Right kidney (tissue), 1 donor: Measurements from ENCODE around the gene HAPLN3.

ENCODE experiments used
- DNase-seq: peaks from one replicate; pipeline ENCODE4 v3.0.0-alpha.2; 2016

HAPLN3 gene

DNA sequence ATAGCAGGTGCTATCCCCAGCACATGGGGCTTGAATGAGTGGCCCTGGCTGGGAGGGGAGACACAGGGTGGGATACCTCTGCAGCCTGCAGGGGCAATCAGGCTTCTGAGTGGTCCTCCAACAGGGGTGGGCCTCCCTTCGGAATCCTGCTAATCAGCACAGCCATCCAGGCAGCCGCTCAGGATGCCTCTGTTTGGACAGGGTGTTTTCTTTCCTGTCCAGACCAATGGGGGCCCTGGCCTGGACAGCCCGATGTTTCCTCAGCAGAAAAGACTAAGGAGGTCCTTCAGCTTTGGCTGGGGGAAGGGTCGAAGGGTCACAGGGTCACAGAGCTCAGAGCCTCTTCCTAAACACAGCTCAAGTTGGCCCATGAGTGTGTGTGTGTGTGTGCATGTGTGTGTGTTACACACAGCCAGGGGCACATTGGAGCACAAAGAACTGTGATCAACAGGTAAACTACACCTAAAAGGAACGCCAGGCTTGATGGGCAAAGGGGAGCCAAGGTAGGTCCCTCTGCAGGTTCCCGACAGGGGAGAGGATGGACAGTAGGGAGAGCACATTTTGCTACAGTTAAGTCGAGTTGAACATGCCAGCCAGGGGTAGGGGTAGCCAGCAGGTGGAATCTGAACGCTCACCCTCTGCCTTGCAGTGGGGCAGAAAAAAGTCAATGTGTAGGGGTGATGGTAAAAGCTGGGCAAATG lies 1.1 kb upstream of the HAPLN3 start:
- DNase-seq: no peak

DNA sequence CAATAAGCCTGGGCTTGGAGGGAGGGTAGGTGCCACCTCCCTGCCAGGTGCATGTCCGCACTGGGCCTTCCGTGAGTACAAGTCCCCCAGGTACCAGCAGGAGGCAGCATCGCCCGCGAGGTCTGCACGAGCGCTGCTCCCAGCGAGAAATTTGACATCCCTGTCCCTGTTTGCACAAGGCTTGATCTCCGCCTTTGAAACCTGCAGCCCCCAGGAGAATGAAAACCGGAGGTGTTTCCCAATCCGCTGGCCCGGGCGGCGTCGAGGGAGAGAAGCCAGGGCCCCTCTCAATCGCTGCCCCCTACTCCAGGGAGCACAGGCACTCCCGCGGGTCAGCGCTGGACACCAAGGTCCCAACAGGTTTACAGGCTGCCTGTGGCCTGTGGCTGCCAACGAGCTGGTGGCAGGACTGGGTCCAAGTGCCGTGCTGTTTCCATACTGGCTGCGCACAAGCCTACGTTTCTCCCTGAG lies 961 bp downstream of the HAPLN3 start:
- DNase-seq: peak; percentile 73

DNA sequence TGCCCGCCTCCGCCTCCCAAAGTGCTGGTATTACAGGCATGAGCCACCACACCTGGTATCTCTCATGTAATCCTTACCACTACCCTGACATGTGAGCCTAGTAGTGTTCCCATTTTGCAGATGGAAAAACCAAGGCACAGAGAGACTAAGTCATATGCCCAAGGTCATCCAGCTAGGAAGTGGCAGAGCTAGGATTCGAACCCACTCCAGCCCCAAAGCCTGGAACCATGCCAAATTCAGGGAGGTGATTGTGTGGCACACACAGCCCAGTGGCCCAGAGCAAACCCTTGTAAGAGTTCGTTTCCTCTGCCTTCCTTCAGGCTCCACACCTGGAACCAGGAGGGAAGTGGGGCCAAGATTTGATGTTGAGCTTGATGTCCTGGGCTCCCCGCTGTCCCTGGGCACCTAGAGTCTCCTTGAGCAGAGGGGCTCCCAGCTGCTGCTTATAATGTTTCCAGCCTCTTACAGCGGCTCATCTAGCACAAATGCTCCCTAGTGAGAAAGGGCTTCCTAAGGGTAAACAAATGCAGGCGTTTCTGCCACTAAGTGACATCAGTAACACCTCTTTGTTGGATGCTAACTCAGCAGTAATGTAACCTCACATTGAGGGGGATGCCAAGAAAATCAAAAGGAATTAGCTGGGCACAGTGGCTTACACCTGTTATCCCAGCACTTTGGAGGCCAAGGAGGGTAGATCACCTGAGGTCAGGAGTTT lies 3.6 kb downstream of the HAPLN3 start:
- DNase-seq: no peak

DNA sequence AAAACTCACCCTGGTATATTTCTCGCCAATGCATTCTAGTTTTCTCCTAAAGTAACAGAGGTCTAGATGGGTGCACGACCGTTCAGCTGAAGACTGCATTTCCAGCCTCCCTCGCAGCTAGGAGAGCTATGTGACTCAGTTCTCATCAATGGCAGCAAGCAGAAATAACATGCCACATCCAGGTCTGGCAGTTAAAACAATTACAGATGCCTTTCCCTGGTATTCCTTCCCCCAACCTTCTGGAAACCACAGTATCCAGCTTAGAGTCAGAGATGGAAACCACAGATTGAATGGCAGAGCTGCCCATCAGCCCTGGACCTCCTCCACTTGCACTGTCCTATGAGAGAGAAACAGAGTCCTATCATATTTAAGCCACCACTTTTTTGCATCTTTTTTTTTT lies 4.8 kb downstream of the HAPLN3 start:
- DNase-seq: no peak

DNA sequence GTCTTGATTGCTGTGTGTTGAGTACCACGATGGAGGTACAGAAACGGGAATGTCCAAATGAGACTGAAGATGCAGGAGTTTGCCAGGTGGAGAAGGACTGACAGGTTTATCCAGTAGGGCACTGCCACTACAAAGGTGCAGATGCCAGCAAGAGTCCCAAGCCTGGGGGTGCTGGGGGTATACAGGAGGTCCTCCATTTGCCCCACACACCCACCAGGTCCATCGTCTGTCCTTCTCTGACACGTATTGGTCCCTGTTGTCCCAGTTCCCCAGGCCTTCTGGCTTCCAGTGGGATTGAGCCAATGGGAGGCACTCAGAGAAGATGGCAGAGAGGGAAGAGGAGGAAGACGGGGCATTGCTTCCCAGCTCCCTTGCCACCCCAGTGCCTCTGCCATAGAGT lies 6.6 kb downstream of the HAPLN3 start:
- DNase-seq: no peak

DNA sequence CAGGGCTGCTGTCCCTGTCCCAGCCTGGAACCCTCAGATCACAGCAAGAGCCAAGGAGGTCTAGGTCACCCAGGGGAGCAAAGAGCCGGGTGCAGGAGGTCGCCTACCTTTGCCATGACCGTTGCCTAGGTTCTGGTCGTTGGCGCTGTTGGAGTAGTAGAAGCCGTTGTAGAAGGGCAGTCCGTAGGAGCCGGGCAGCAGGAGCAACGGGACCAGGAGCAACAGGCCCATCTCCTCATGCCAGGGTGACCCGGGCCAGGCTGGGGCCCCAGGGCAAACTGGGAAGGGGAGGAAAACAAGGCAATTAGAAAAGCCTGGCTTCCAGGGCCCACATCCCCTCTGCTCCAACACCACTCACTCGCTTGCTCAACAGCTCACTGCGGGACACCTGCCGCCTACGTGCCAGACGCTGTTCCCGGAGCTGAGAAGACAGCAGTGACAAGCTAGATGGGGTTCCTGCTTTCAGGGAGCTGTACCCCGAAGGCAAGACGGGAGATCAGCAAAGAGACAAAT lies 8.2 kb downstream of the HAPLN3 start:
- DNase-seq: no peak

DNA sequence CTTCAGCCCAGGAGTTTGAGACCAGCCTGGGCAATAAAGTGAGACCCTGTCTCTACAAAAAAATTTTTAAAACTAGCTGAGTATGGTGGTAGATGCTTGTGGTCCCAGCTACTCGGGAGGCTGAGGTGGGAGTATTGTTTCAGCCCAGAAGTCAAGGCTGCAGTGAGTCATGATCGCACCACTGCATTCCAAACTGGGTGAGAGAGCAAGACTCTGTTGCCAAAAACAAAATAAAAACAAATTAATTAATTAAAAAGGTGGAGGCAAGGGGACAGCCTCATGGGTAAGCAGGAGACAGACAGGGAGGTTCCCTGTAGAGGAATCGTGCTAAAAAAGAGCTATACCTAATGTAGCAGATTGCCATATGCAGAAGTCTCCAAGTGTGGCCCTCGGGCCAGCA lies 12.6 kb downstream of the HAPLN3 start:
- no peak for DNase-seq

DNA sequence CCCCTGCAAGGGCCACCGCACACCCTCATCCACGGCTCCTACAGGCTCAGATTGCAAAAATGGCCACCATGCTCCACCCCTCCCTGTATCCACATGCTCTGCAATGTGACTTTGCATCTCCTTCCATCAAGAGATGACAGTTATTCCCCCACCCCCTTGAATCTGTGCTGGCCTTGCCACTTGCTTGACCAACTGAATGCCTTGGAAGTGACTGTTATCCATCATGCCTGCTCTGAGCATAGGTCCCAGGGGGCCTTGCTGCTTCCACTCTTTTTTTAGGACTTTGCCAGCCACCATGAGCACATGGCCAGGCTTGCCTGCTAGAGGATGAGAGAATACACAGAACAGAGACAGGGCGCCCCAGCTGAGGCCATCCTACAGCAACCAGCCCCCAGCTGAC lies 13.6 kb downstream of the HAPLN3 start:
- no peak for DNase-seq

DNA sequence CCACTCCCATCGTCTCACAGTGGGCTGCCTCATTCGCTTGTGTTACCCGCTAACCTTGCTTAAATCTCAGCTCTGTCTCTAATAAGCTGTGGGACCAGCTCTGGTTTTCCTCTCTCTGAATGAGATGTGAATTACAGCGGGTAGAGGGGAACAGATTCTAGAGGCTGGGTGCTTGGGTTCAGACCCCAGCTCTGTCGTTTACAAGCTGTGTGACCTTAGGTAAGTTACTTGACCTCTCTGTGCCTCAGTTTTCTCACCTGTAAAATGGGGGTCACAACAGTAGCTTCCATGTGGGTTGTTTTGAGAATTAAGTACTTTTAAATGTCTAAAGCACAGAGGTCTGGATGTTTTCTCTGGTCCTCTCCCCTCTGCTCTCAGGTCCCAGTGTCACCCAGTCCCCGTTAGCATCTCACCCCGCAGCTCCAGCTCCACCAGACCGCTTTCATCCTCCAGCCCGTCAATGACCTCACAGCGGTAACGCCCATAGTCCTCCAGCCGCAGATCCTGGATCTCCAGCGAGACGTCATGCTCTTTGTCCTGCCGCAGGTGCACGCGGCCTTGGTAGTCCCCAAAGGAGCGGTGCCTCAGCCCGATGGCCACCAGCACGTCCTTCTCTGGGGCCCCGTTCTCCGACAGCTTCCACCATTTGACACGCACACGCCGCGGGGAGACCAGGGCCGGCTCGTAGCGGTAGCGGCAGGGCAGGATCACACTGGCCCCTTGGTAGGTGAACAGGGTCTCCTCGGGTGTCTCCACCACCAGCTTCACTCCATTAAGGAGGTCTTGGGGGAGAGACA lies 14.2 kb downstream of the HAPLN3 start:
- DNase-seq: no peak

DNA sequence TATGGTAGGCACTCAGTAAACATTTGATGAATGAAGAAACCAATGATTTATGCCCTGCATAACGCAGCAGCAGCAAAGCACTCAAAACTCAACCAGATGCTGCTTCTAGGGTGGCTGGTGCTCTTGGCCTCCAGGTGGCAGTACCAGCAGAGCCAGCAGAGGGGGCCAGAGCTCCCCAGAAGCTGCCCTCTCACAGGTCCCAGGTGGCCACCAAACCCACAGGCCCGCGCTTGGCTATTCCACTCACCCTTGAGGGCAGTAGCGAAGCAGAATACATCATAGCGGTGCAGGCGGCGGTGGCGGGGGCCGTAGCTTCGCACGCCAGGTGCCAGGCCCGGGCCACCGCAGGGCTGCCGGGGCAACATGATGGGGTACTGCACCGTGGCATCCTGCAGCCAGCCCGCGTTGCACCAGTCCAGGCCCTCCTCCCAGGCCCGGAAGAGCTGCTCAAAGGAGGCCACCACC lies 16.6 kb downstream of the HAPLN3 start:
- DNase-seq: no peak

DNA sequence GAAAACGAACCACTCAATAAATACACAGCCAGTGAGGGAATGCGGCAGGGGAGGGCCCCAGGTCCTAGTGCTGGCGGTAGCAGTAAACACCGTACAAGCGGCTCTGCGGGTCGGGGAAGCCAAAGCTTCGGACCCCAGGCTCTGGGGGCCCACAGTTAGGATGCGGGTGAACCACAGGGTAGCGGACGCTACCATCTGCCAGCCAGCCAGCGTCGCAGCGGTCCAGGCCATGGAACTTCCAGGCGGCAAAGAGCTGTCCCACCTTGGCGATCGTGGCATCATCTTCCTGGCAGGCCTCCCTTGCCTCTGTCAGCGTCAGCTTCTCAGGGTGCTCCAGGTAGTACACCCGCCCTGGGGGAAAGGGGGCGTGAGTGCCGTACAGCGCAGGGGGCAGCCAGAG lies 17.4 kb downstream of the HAPLN3 start:
- DNase-seq: no peak

DNA sequence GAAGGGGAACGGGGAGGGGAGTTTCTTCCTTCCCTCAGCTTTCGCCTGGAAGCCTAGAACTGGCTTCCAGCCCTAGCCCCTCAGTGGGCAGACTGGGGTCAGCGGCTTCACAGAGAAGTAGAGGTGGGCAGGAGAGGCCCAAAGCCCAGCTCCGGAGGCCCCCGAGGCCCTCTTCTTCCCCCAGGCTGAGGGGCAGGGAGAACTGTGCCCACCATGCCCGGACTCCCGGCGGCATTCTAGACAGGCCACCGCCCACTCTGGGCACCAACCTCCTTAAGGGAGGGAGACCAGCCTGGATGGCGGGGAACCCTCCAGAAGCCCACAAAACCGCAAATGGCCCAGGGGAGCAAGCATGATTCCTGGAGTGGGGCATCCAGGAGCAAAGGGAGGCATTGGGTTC lies 17.9 kb downstream of the HAPLN3 start:
- no peak for DNase-seq

DNA sequence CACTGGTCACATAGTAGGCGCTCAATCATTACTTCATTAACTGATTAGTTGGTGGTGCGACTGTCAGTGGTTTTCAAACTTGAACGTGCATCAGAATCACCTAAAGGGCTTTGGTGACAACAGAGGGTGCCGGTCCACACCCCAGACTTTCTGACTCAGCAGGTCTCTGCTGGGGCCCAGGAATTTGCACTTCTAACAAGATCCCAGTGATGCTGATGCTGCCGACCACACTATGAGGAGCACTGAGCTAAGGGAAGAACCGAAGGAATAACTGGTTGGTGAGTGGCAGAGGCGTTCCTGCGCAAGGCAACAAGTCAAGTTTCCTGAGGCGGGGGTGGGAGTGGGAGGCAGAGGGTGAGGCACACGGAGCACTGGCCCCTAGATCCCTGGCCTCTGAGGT lies 18.8 kb downstream of the HAPLN3 start:
- DNase-seq: no peak

DNA sequence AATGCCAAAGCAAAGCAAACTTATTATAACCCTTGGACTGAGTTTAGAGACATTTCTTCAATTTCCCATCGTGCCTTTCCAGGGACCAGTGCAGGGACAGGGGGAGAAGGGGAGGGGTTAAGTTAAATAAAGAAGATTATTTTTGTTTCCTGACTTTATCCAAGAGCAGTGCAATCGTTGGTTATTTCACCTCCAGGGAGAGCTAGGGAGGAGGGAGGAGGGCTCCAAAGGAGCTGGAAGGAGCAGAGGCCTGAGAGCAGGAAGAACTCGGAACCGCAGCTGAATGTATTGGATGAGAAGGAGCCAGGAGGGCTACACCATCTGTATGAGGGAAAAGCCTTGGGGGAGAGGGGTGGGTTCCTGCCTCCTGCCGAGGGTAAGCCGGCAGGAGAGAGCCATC lies 20.7 kb downstream of the HAPLN3 start:
- no peak for DNase-seq

DNA sequence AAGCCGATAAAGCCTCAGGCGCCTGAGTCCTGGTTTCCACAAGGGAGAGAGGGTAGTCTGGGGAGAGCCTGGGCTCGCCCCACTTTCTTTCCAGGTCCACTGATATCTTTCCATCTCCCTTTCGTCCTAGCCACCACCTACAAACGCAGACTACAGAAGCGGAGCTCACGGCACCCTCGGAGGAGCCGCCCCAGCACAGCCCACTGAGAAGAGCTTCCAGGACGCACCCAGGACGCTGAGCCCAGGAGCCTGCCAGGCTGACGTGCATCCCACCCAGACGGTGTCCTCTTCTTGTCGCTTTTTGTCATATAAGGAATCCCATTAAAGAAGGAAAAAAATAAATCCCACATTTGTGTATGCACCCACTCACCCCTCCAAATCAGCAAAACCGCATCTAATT lies 21.1 kb downstream of the HAPLN3 start:
- no peak for DNase-seq

DNA sequence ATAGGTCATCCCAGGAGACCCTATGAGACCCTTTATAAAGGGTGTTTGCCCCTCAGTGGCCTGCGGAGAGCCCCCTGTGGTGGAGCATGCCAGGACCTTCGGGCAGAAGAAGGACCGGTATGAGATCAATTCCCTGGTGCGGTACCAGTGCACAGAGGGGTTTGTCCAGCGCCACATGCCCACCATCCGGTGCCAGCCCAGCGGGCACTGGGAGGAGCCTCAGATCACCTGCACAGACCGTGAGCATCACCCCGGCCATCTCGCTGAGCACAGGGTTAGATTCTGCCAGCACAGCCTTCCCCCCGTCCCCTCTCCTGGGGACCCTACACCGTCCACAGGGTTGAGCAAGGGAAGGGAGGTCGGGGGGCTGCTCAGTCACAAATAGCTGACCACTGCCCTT lies 21.6 kb downstream of the HAPLN3 start:
- no peak for DNase-seq

DNA sequence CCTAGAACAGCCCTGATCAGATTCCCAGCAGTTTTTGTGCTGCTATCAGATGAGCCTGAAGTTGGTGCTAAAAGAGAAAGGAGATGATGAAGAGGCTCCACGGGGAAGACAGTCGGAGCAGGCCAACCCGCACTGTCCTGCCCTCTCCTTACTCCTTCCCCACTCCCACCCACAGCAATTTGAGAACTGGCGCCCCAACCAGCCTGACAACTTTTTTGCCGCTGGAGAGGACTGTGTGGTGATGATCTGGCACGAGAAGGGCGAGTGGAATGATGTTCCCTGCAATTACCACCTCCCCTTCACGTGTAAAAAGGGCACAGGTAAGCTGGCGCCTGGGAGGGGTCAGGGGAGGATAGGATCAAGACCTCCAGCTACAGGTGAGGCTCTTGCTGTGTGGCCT lies 22.6 kb downstream of the HAPLN3 start:
- no peak for DNase-seq

DNA sequence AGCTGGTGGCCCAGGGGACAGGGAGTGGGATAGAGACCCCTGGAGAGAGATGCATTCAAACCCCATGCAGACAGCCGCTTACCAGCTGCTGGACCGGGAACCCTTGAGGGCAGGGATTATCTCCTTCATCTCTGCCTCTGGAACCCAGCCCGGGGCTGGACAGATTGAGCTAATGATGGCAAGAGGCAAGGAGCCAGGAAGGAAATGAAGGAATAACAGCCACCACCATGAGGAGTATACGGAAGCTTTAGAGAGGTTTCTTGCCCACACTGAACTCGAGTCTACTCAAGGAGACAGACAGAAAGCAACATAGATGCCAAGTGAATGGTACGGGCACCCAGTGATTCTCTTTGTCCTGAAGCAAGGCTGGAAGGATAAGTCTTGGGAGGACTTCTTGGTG lies 23.2 kb downstream of the HAPLN3 start:
- no peak for DNase-seq

DNA sequence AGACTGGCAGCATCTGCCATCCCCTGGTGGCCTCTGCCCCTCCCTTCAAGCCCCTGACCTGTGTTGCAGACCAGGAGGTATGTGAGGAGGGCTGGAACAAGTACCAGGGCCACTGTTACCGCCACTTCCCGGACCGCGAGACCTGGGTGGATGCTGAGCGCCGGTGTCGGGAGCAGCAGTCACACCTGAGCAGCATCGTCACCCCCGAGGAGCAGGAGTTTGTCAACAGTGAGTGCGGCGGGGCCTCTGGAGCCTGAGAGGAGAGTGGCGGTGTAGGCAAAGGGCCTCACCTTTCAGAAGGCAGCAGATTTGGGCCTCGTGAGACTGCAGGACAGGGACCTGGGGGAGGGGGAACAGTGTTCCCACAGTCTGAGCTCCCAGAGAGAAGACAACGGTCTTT lies 24.0 kb downstream of the HAPLN3 start:
- DNase-seq: no peak

DNA sequence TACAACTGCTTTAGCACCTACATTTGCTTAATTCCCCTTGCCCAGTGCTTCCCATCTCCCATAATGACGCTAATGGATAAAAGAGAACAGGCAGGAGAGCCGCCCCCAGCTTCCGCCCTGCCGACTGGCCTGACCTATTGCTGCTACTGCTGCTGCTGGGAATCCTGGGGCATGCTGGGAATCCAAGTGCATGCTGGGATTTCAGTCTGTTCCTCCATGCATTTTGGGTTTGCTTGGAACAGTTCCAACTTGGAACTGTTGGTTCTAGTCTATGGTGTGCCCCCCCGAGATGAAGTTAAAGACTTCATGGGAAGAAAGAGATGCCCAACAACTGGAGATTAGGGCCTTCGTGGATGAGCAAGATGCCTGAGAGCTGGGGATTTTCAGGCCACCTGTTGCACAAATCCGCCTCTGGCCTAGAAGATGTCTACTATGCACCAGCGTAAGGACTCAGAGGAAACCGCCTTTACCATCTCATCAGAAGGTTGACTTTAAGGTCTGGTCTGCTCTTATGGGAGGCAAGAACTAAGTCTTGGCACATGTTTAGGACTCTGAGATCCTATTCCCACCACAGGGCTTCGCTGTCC lies 29.0 kb downstream of the HAPLN3 start:
- no peak for DNase-seq

DNA sequence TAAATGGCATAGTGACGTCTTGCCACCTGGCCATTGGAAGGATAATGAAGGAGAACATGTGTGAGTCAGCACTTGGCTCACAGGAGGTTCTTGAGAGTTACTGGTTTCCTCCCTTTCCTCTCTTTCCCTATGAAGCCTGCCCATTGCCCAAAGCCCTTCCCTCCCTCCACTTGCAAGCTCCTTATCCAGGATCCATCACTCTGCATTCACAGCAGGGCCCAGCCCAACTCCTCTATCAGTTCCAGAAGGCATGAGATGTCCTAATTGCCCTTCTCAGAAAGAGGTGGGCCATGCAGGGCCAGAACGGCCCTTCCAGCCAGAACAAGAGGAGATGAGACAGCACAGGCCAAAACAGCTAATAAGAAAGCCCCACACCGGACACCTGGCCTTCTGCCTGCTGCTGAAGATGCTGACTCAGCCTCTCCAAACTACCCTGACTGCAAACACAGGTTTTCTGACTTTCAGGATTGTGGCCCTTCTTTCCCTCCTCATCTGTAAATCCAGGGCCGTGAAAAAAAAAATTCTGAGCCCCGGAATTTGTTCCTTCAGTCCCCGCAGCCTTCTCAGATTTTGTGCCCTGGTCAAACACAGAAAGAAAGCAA lies 29.7 kb downstream of the HAPLN3 start:
- DNase-seq: no peak

DNA sequence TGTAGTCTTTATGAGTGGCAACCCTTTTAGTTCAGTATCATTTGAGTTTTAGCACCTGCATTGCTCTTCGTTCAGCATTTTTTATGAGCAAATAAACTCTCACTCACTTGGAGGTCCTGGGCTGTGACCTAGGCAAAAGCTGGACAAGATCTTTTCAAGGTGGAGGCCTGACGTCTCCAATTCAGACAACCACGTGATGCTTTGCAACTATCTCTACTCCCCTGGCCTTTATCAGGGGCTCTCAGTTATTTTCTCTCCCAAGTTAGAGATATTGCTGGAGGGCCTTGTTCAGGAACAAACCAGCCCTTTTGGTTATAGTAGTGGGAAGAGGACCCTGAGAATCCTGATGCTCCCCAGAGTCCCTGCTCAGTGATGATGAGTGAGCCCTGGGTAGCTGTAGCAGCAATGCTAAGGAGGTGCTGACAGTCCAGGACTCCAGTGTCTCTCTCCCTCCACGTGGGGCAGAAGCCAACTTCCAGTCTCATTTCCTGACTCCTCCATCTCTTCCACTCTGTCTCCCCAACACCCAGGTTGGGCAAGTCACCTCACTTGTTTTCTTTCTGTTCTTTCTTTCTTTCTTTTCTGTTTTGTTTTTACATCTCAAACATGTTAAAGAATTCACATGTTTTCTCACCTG lies 30.4 kb downstream of the HAPLN3 start:
- no peak for DNase-seq
